ENCODE results near the gene RGS12.

RGS12 gene

GRCh38 chr4:3342182-3342854, 49.5 kb downstream of the RGS12 start:
- Histone ChIP-seq H3K4me2 (ENCODE audit: low read depth, low read length, poor library complexity, severe bottlenecking) (no peak overlapping the region), H4K20me1 (ENCODE audit: low read depth, low read length) (no peaks in the 10 kb centered on the region), H3K9me2 (replicated peaks; ENCODE audit: insufficient read depth, low read length) (no peaks in the 10 kb centered on the region), H3K27me3 (ENCODE audit: low read length) (no peaks in the 10 kb centered on the region), H3K36me3 (ENCODE audit: low read length) (no peaks in the 10 kb centered on the region), H2AFZ (ENCODE audit: low read depth, low read length, severe bottlenecking) (no peak overlapping the region), H3K27ac (ENCODE audit: low read depth, low read length) (no peak overlapping the region), H3K9ac (ENCODE audit: low read length) (no peak overlapping the region), H3K79me2 (ENCODE audit: insufficient read depth, low read length) (no peaks in the 10 kb centered on the region), H3F3A (ENCODE audit: insufficient read depth) (no peaks in the 10 kb centered on the region), H3K9me3 (ENCODE audit: insufficient read depth, low read length) (no peaks in the 10 kb centered on the region), H3K4me3 (ENCODE audit: insufficient read depth, low read length, poor library complexity, severe bottlenecking) (no peak overlapping the region)
- no peak for TF ChIP-seq CTCF (IDR thresholded peaks at IDR 0.05; ENCODE audit: insufficient read depth, low read length, poor library complexity, severe bottlenecking)
- no peak for TF ChIP-seq EZH2phosphoT487 (conservative IDR thresholded peaks at IDR 0.05; ENCODE audit: low read length)
